ENCODE results near the gene NCAM2.

NCAM2 gene

GRCh38 chr21:21074305-21074704 lies 76.1 kb downstream of the NCAM2 start:
- H3K36me3 ChIP-seq (ENCODE audit: control insufficient read depth, insufficient read depth, low read length) = no peaks in the 10 kb centered on the region
- no peak overlapping the region for H3K9ac ChIP-seq (ENCODE audit: low read depth, low read length)
- no peak overlapping the region for H3K4me3 ChIP-seq (ENCODE audit: low read depth, low read length)
- no peaks in the 10 kb centered on the region for H3K27me3 ChIP-seq (ENCODE audit: control insufficient read depth, insufficient read depth, low read length)
- peaks cover 2% of the 10 kb centered on the region for H3K4me1 ChIP-seq (ENCODE audit: control insufficient read depth, insufficient read depth, low read length)
- H3K9me3 ChIP-seq (ENCODE audit: control insufficient read depth, insufficient read depth, low read length) = no peaks in the 10 kb centered on the region

GRCh38 chr21:21076051-21076450 lies 77.8 kb downstream of the NCAM2 start:
- Histone ChIP-seq H3K9ac (ENCODE audit: low read depth, low read length) (no peak overlapping the region), H3K4me1 (ENCODE audit: control insufficient read depth, insufficient read depth, low read length) (no peaks in the 10 kb centered on the region), H3K4me3 (ENCODE audit: low read depth, low read length) (no peak overlapping the region), H3K27me3 (ENCODE audit: control insufficient read depth, insufficient read depth, low read length) (no peaks in the 10 kb centered on the region), H3K9me3 (ENCODE audit: control insufficient read depth, insufficient read depth, low read length) (no peaks in the 10 kb centered on the region), H3K36me3 (ENCODE audit: control insufficient read depth, insufficient read depth, low read length) (no peaks in the 10 kb centered on the region)

GRCh38 chr21:21076491-21076890 lies 78.3 kb downstream of the NCAM2 start:
- no peaks in the 10 kb centered on the region for H3K27me3 ChIP-seq (ENCODE audit: control insufficient read depth, insufficient read depth, low read length)
- H3K36me3 ChIP-seq (ENCODE audit: control insufficient read depth, insufficient read depth, low read length) = no peaks in the 10 kb centered on the region
- no peak overlapping the region for H3K9ac ChIP-seq (ENCODE audit: low read depth, low read length)
- no peaks in the 10 kb centered on the region for H3K4me1 ChIP-seq (ENCODE audit: control insufficient read depth, insufficient read depth, low read length)
- no peak overlapping the region for H3K4me3 ChIP-seq (ENCODE audit: low read depth, low read length)
- H3K9me3 ChIP-seq (ENCODE audit: control insufficient read depth, insufficient read depth, low read length) = no peaks in the 10 kb centered on the region

- Histone ChIP-seq H3K36me3 (ENCODE audit: control insufficient read depth, insufficient read depth, low read length) (no peaks in the 10 kb centered on the region), H3K4me1 (ENCODE audit: control insufficient read depth, insufficient read depth, low read length) (no peaks in the 10 kb centered on the region), H3K9me3 (ENCODE audit: control insufficient read depth, insufficient read depth, low read length) (no peaks in the 10 kb centered on the region), H3K4me3 (ENCODE audit: low read depth, low read length) (no peak overlapping the region), H3K27me3 (ENCODE audit: control insufficient read depth, insufficient read depth, low read length) (no peaks in the 10 kb centered on the region), H3K9ac (ENCODE audit: low read depth, low read length) (no peak overlapping the region)
These were observed 81.4 kb downstream of the NCAM2 start for GRCh38 chr21:21079646-21080045.

- Histone ChIP-seq H3K9me3 (ENCODE audit: control insufficient read depth, insufficient read depth, low read length) (no peaks in the 10 kb centered on the region), H3K4me1 (ENCODE audit: control insufficient read depth, insufficient read depth, low read length) (no peaks in the 10 kb centered on the region), H3K36me3 (ENCODE audit: control insufficient read depth, insufficient read depth, low read length) (no peaks in the 10 kb centered on the region), H3K27me3 (ENCODE audit: control insufficient read depth, insufficient read depth, low read length) (no peaks in the 10 kb centered on the region), H3K9ac (ENCODE audit: low read depth, low read length) (no peak overlapping the region), H3K4me3 (ENCODE audit: low read depth, low read length) (no peak overlapping the region)
These were observed 86.0 kb downstream of the NCAM2 start for GRCh38 chr21:21084179-21084578.

- H3K4me1 ChIP-seq (ENCODE audit: control insufficient read depth, insufficient read depth, low read length) = no peaks in the 10 kb centered on the region
- H3K36me3 ChIP-seq (ENCODE audit: control insufficient read depth, insufficient read depth, low read length) = no peaks in the 10 kb centered on the region
- no peaks in the 10 kb centered on the region for H3K27me3 ChIP-seq (ENCODE audit: control insufficient read depth, insufficient read depth, low read length)
- H3K9ac ChIP-seq (ENCODE audit: low read depth, low read length) = no peak overlapping the region
- H3K4me3 ChIP-seq (ENCODE audit: low read depth, low read length) = no peak overlapping the region
- no peaks in the 10 kb centered on the region for H3K9me3 ChIP-seq (ENCODE audit: control insufficient read depth, insufficient read depth, low read length)
These were observed 87.0 kb downstream of the NCAM2 start for GRCh38 chr21:21085206-21085605.

GRCh38 chr21:21096956-21097355 lies 98.7 kb downstream of the NCAM2 start:
- Histone ChIP-seq H3K4me3 (ENCODE audit: low read depth, low read length) (no peak overlapping the region), H3K27me3 (ENCODE audit: control insufficient read depth, insufficient read depth, low read length) (no peaks in the 10 kb centered on the region), H3K9me3 (ENCODE audit: control insufficient read depth, insufficient read depth, low read length) (no peaks in the 10 kb centered on the region), H3K36me3 (ENCODE audit: control insufficient read depth, insufficient read depth, low read length) (no peaks in the 10 kb centered on the region), H3K4me1 (ENCODE audit: control insufficient read depth, insufficient read depth, low read length) (no peaks in the 10 kb centered on the region), H3K9ac (ENCODE audit: low read depth, low read length) (no peak overlapping the region)

GRCh38 chr21:21097466-21097865 lies 99.3 kb downstream of the NCAM2 start:
- no peaks in the 10 kb centered on the region for H3K36me3 ChIP-seq (ENCODE audit: control insufficient read depth, insufficient read depth, low read length)
- no peaks in the 10 kb centered on the region for H3K27me3 ChIP-seq (ENCODE audit: control insufficient read depth, insufficient read depth, low read length)
- no peaks in the 10 kb centered on the region for H3K9me3 ChIP-seq (ENCODE audit: control insufficient read depth, insufficient read depth, low read length)
- H3K4me1 ChIP-seq (ENCODE audit: control insufficient read depth, insufficient read depth, low read length) = no peaks in the 10 kb centered on the region
- no peak overlapping the region for H3K4me3 ChIP-seq (ENCODE audit: low read depth, low read length)
- H3K9ac ChIP-seq (ENCODE audit: low read depth, low read length) = no peak overlapping the region

- peaks cover 5% of the 10 kb centered on the region for H3K4me1 ChIP-seq (ENCODE audit: control insufficient read depth, insufficient read depth, low read length)
- no peaks in the 10 kb centered on the region for H3K36me3 ChIP-seq (ENCODE audit: control insufficient read depth, insufficient read depth, low read length)
- no peaks in the 10 kb centered on the region for H3K9me3 ChIP-seq (ENCODE audit: control insufficient read depth, insufficient read depth, low read length)
- H3K4me3 ChIP-seq (ENCODE audit: low read depth, low read length) = no peak overlapping the region
- no peaks in the 10 kb centered on the region for H3K27me3 ChIP-seq (ENCODE audit: control insufficient read depth, insufficient read depth, low read length)
- H3K9ac ChIP-seq (ENCODE audit: low read depth, low read length) = no peak overlapping the region
These were observed 103.7 kb downstream of the NCAM2 start for GRCh38 chr21:21101911-21102310.

- no peak overlapping the region for H3K9ac ChIP-seq (ENCODE audit: low read depth, low read length)
- no peak overlapping the region for H3K4me3 ChIP-seq (ENCODE audit: low read depth, low read length)
- H3K4me1 ChIP-seq (ENCODE audit: control insufficient read depth, insufficient read depth, low read length) = peaks cover 5% of the 10 kb centered on the region
- no peaks in the 10 kb centered on the region for H3K9me3 ChIP-seq (ENCODE audit: control insufficient read depth, insufficient read depth, low read length)
- no peaks in the 10 kb centered on the region for H3K36me3 ChIP-seq (ENCODE audit: control insufficient read depth, insufficient read depth, low read length)
- H3K27me3 ChIP-seq (ENCODE audit: control insufficient read depth, insufficient read depth, low read length) = no peaks in the 10 kb centered on the region
These were observed 104.7 kb downstream of the NCAM2 start for GRCh38 chr21:21102896-21103295.

- H3K36me3 ChIP-seq (ENCODE audit: control insufficient read depth, insufficient read depth, low read length) = no peaks in the 10 kb centered on the region
- no peaks in the 10 kb centered on the region for H3K27me3 ChIP-seq (ENCODE audit: control insufficient read depth, insufficient read depth, low read length)
- no peaks in the 10 kb centered on the region for H3K9me3 ChIP-seq (ENCODE audit: control insufficient read depth, insufficient read depth, low read length)
- peaks cover 5% of the 10 kb centered on the region for H3K4me1 ChIP-seq (ENCODE audit: control insufficient read depth, insufficient read depth, low read length)
- no peak overlapping the region for H3K4me3 ChIP-seq (ENCODE audit: low read depth, low read length)
- no peak overlapping the region for H3K9ac ChIP-seq (ENCODE audit: low read depth, low read length)
These were observed 105.5 kb downstream of the NCAM2 start for GRCh38 chr21:21103692-21104091.

GRCh38 chr21:21109736-21110135 lies 111.5 kb downstream of the NCAM2 start:
- Histone ChIP-seq H3K4me3 (ENCODE audit: low read depth, low read length) (no peak overlapping the region), H3K9me3 (ENCODE audit: control insufficient read depth, insufficient read depth, low read length) (no peaks in the 10 kb centered on the region), H3K4me1 (ENCODE audit: control insufficient read depth, insufficient read depth, low read length) (peaks cover 1% of the 10 kb centered on the region), H3K36me3 (ENCODE audit: control insufficient read depth, insufficient read depth, low read length) (no peaks in the 10 kb centered on the region), H3K9ac (ENCODE audit: low read depth, low read length) (no peak overlapping the region), H3K27me3 (ENCODE audit: control insufficient read depth, insufficient read depth, low read length) (no peaks in the 10 kb centered on the region)

Measured in iPS-15b (cell line).